Measurements from ENCODE around the gene RAB11FIP3.

- TF ChIP-seq, protein P1, sequence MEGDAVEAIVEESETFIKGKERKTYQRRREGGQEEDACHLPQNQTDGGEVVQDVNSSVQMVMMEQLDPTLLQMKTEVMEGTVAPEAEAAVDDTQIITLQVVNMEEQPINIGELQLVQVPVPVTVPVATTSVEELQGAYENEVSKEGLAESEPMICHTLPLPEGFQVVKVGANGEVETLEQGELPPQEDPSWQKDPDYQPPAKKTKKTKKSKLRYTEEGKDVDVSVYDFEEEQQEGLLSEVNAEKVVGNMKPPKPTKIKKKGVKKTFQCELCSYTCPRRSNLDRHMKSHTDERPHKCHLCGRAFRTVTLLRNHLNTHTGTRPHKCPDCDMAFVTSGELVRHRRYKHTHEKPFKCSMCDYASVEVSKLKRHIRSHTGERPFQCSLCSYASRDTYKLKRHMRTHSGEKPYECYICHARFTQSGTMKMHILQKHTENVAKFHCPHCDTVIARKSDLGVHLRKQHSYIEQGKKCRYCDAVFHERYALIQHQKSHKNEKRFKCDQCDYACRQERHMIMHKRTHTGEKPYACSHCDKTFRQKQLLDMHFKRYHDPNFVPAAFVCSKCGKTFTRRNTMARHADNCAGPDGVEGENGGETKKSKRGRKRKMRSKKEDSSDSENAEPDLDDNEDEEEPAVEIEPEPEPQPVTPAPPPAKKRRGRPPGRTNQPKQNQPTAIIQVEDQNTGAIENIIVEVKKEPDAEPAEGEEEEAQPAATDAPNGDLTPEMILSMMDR (IDR thresholded peaks at IDR 0.05), result no peak
- no peak for TF ChIP-seq POLR2AphosphoS5 (IDR thresholded peaks at IDR 0.05)
Measured at GRCh38 chr16:520847-521246, 95.4 kb downstream of the RAB11FIP3 start.
